ENCODE data around the gene RPS6KA5.

Gene RPS6KA5

DNA sequence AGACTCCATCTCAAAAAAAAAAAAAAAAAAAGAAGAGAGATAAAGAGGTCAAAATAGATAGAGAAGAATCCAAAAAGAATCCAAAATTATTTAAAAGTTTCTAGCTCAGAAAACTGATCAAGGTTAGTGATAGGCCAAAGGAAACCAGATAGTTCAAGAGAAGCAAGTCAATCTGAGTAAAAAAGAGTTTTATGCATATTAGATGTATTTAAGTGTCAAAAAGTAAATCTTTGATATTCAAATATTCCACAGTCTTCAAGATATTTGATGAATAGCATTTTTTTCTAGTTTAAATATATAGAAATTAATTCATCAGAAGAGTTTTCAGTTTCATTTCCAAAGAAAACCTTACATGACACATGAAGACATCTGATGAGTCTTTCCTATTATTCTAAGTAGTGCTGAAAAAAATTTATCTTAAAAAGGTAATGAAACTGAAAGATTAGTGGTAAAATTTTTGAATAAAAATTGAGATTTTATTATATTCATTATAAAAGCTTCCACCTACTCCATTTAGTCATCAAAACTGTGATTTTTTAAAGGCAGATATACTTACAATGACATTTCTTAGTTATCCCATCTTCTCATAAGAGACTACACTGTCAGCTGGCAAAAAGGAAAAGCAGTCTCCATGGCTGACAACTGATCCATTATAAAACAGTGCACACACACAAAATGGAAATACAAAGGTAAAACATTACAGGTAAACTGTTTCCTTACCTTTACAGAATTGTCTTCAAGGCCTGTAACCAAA, 68.6 kb downstream of the RPS6KA5 start:
- Histone ChIP-seq H3K27me3 (ENCODE audit: insufficient read depth, poor library complexity, severe bottlenecking) (no peaks in the 10 kb centered on the region), H3K27ac (replicated peaks) (no peak overlapping the region), H3K4me3 (replicated peaks; ENCODE audit: insufficient read depth, low read length) (no peak overlapping the region)
- no peak for TF ChIP-seq GABPA (IDR thresholded peaks at IDR 0.05; ENCODE audit: low read depth)
- no peak for TF ChIP-seq SPI1 (IDR thresholded peaks at IDR 0.05; ENCODE audit: borderline replicate concordance, low read depth)
- TF ChIP-seq, protein P1, sequence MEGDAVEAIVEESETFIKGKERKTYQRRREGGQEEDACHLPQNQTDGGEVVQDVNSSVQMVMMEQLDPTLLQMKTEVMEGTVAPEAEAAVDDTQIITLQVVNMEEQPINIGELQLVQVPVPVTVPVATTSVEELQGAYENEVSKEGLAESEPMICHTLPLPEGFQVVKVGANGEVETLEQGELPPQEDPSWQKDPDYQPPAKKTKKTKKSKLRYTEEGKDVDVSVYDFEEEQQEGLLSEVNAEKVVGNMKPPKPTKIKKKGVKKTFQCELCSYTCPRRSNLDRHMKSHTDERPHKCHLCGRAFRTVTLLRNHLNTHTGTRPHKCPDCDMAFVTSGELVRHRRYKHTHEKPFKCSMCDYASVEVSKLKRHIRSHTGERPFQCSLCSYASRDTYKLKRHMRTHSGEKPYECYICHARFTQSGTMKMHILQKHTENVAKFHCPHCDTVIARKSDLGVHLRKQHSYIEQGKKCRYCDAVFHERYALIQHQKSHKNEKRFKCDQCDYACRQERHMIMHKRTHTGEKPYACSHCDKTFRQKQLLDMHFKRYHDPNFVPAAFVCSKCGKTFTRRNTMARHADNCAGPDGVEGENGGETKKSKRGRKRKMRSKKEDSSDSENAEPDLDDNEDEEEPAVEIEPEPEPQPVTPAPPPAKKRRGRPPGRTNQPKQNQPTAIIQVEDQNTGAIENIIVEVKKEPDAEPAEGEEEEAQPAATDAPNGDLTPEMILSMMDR (IDR thresholded peaks at IDR 0.05; ENCODE audit: insufficient read depth, low read length), result no peak
- TF ChIP-seq POLR2AphosphoS5 (IDR thresholded peaks at IDR 0.05; ENCODE audit: low read depth), result no peak
- no peak for DNase-seq (ENCODE audit: low read depth in 1 of 2, low spot score in 1 of 2)

DNA sequence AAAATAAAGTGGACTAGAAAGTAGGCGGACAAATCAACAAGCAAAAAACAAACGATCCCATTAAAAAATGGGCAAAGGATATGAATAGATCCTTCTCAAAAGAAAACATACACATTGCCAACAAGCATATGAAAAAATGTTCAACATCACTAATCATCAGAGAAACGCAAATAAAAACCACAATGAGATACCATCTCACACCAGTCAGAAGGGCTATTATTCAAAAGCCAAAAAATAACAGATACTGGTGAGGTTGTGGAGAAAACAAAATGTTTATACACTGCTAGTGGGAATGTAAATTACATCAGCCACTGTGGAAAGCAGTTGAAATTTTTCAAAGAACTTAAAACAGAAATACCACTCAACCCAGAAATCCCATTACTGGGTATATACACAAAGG, 70.3 kb downstream of the RPS6KA5 start:
- TF ChIP-seq, protein P1 (IDR thresholded peaks at IDR 0.05; ENCODE audit: insufficient read depth, low read length), result no peak
- TF ChIP-seq, protein P2, sequence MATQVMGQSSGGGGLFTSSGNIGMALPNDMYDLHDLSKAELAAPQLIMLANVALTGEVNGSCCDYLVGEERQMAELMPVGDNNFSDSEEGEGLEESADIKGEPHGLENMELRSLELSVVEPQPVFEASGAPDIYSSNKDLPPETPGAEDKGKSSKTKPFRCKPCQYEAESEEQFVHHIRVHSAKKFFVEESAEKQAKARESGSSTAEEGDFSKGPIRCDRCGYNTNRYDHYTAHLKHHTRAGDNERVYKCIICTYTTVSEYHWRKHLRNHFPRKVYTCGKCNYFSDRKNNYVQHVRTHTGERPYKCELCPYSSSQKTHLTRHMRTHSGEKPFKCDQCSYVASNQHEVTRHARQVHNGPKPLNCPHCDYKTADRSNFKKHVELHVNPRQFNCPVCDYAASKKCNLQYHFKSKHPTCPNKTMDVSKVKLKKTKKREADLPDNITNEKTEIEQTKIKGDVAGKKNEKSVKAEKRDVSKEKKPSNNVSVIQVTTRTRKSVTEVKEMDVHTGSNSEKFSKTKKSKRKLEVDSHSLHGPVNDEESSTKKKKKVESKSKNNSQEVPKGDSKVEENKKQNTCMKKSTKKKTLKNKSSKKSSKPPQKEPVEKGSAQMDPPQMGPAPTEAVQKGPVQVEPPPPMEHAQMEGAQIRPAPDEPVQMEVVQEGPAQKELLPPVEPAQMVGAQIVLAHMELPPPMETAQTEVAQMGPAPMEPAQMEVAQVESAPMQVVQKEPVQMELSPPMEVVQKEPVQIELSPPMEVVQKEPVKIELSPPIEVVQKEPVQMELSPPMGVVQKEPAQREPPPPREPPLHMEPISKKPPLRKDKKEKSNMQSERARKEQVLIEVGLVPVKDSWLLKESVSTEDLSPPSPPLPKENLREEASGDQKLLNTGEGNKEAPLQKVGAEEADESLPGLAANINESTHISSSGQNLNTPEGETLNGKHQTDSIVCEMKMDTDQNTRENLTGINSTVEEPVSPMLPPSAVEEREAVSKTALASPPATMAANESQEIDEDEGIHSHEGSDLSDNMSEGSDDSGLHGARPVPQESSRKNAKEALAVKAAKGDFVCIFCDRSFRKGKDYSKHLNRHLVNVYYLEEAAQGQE (IDR thresholded peaks at IDR 0.05; ENCODE audit: insufficient replicate concordance, low read depth), result no peak
- TF ChIP-seq GABPA (IDR thresholded peaks at IDR 0.05; ENCODE audit: low read depth), result no peak
- TF ChIP-seq SPI1 (IDR thresholded peaks at IDR 0.05; ENCODE audit: borderline replicate concordance, low read depth), result no peak
- no peak for TF ChIP-seq POLR2AphosphoS5 (IDR thresholded peaks at IDR 0.05; ENCODE audit: low read depth)
- Histone ChIP-seq H3K4me3 (replicated peaks; ENCODE audit: insufficient read depth, low read length) (no peak overlapping the region), H3K27ac (replicated peaks) (no peak overlapping the region), H3K27me3 (ENCODE audit: insufficient read depth, poor library complexity, severe bottlenecking) (no peaks in the 10 kb centered on the region)
- DNase-seq (ENCODE audit: low read depth in 1 of 2, low spot score in 1 of 2), result no peak

DNA sequence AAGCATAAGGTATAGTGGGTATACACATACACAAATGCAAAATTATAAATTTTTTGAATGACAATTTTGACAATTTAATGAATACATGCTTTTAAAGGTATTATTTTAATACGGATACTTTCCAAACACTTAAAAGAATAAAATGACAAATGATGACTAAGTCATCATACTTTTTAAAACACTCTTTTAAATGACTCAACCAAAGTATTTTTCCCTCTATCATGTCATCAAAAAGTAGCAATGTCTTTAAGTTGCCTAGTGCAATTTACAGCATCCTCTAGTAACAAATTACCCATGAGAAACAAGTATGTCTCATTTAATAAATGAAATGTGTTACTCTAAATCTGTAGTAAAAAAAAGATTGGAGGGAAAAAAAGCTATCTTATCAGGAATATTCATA, 73.3 kb downstream of the RPS6KA5 start:
- no peak for TF ChIP-seq SPI1 (IDR thresholded peaks at IDR 0.05; ENCODE audit: borderline replicate concordance, low read depth)
- TF ChIP-seq, protein P1 (IDR thresholded peaks at IDR 0.05; ENCODE audit: insufficient read depth, low read length), result no peak
- no peak for TF ChIP-seq GABPA (IDR thresholded peaks at IDR 0.05; ENCODE audit: low read depth)
- TF ChIP-seq, protein P2 (IDR thresholded peaks at IDR 0.05; ENCODE audit: insufficient replicate concordance, low read depth), result no peak
- no peak for TF ChIP-seq POLR2AphosphoS5 (IDR thresholded peaks at IDR 0.05; ENCODE audit: low read depth)
- Histone ChIP-seq H3K27me3 (ENCODE audit: insufficient read depth, poor library complexity, severe bottlenecking) (no peaks in the 10 kb centered on the region), H3K27ac (replicated peaks) (no peak overlapping the region), H3K4me3 (replicated peaks; ENCODE audit: insufficient read depth, low read length) (no peak overlapping the region)
- DNase-seq (ENCODE audit: low read depth in 1 of 2, low spot score in 1 of 2), result no peak

All from HL-60 (cell line).